ENCODE measurements around the gene GNPNAT1. TPM values are rescaled to one million over a fixed set of nuclear protein-coding genes. Genes with fewer than 3 reads are reported as not detected.
"Not testable (repeated sequence)": the region's sequence is repeated elsewhere in the genome, so short reads cannot be mapped to it uniquely, and the experiment has no call there.

GNPNAT1 gene
- total RNA-seq, 1 experiment from 2014 or later: 25.7 TPM

DNA sequence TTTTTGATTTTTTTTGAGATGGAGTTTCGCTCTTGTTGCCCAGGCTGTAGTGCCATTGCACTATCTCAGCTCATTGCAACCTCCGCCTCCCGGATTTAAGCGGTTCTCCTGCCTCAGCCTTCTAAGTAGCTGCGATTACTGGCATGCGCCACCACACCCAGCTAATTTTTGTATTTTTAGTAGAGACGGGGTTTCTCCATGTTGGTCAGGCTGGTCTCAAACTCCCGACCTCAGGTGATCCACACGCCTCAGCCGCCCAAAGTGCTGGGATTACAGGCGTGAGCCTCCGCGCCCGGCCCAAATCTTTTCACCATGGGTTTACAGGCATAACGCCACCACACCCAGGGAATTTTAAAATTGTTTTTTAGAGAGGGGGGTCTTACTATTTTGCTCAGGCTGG is 62.4 kb downstream of the GNPNAT1 start:
- H3K36me3 ChIP-seq (replicated peaks; ENCODE audit: control insufficient read depth, insufficient read depth, low read length); H3K27me3 ChIP-seq (ENCODE audit: control insufficient read depth, insufficient read depth, low read length); DNase-seq; H3K4me3 ChIP-seq (ENCODE audit: insufficient read depth, low read depth, low read length): not testable (repeated sequence)

- not testable (repeated sequence) for DNase-seq; H3K4me3 ChIP-seq (ENCODE audit: insufficient read depth, low read depth, low read length); H3K27me3 ChIP-seq (ENCODE audit: control insufficient read depth, insufficient read depth, low read length)
- H3K36me3 ChIP-seq (replicated peaks; ENCODE audit: control insufficient read depth, insufficient read depth, low read length): peaks cover 15% of the 10 kb centered on the region
Measured at GRCh38 chr14:52727509-52727908, 63.9 kb downstream of the GNPNAT1 start.

Other genes with a start within 250 kb of the GNPNAT1 start
- gene TXNDC16, start 239.1 kb downstream of the GNPNAT1 start, total RNA-seq (2014; rRNA removed; shearing (Covaris generic)): 8.1 and 10.8 TPM in 2 replicates
- gene GPR137C, start 238.8 kb downstream of the GNPNAT1 start, total RNA-seq (2014; rRNA removed; shearing (Covaris generic)): 0.69 and 2.3 TPM in 2 replicates
- 24.6 and 43.1 TPM in 2 replicates for gene ERO1A, start 96.0 kb downstream of the GNPNAT1 start, total RNA-seq (2014; rRNA removed; shearing (Covaris generic))
- 113 and 143 TPM in 2 replicates for gene PSMC6, start 84.4 kb downstream of the GNPNAT1 start, total RNA-seq (2014; rRNA removed; shearing (Covaris generic))
- gene STYX, start 61.4 kb downstream of the GNPNAT1 start, total RNA-seq (2014; rRNA removed; shearing (Covaris generic)): 20.7 and 28.4 TPM in 2 replicates
- gene FERMT2, start 159.4 kb upstream of the GNPNAT1 start, total RNA-seq (2014; rRNA removed; shearing (Covaris generic)): 148 and 150 TPM in 2 replicates

Measured in H7 (cell line).